MCF 10A (cell line): ENCODE data around the gene MAN2A2. TPM values are rescaled to one million over a fixed set of nuclear protein-coding genes. Genes with fewer than 3 reads are reported as not detected.

Experiments
- BruUV-seq: library from RNA; stranded (reverse); fragments of 400-500 nt; replicated peaks from 2 replicates; lab custom pipeline; 2021; lab: Mats Ljungman, UMichigan
- CTCF ChIA-PET: fragments of 300-600 bp; sonication (Branson Sonifier 250); formaldehyde crosslinking; extraction: SDS; loops from one replicate; lab custom pipeline; 2021; ENCODE audit warnings: antibody characterized with exemption, inconsistent platforms; lab: Yijun Ruan, JAX
- POLR2A ChIA-PET: fragments of 300-600, 350-650 bp; sonication (Branson Sonifier 250); formaldehyde crosslinking; extraction: SDS; loops from one replicate; lab custom pipeline; 2020; ENCODE audit warnings: antibody characterized with exemption, inconsistent platforms; lab: Yijun Ruan, JAX
- DNase-seq: peaks from one replicate; pipeline ENCODE4 v3.0.0-alpha.2; 2018; ENCODE audit not compliant: unreplicated experiment
- H3K27ac Mint-ChIP-seq: one replicate; pipeline ENCODE4 v1.8.0; 2022; ENCODE audit warnings: mild to moderate bottlenecking, low read depth, mixed read lengths; ENCODE audit not compliant: unreplicated experiment
- H3K27me3 Mint-ChIP-seq: one replicate; pipeline ENCODE4 v1.8.0; 2022; ENCODE audit warnings: mixed read lengths; ENCODE audit not compliant: insufficient read depth, unreplicated experiment
- H3K36me3 Mint-ChIP-seq: one replicate; pipeline ENCODE4 v1.8.0; 2022; ENCODE audit warnings: mild to moderate bottlenecking, moderate library complexity, mixed read lengths; ENCODE audit not compliant: insufficient read depth, unreplicated experiment
- H3K4me1 Mint-ChIP-seq: one replicate; pipeline ENCODE4 v1.8.0; 2022; ENCODE audit warnings: mixed read lengths; ENCODE audit not compliant: insufficient read depth, unreplicated experiment
- H3K4me3 Mint-ChIP-seq: one replicate; pipeline ENCODE4 v1.8.0; 2022; ENCODE audit warnings: mild to moderate bottlenecking, moderate library complexity, mixed read lengths; ENCODE audit not compliant: unreplicated experiment
- H3K9me3 Mint-ChIP-seq: one replicate; pipeline ENCODE4 v1.8.0; 2022; ENCODE audit warnings: mixed read lengths; ENCODE audit not compliant: unreplicated experiment
- intact Hi-C: fragments of 100-400 bp; cut with micrococcal nuclease; formaldehyde crosslinking; loops from 2 replicates; pipeline ENCODE4 v1.14.1; 2022
- total RNA-seq: library from RNA; stranded (reverse); gene quantifications from 2 replicates; pipeline ENCODE4 v1.2.3, GENCODE V29; 2022
- TF ChIP-seq, protein P1 (sequence below): fragments of 200-600 bp; IDR thresholded peaks from one replicate; pipeline ENCODE4 v1.8.0; 2022; ENCODE audit warnings: antibody characterized with exemption, mild to moderate bottlenecking; ENCODE audit not compliant: unreplicated experiment

Gene MAN2A2
- total RNA-seq, 1 experiment from 2014 or later: 42.4 TPM

DNA sequence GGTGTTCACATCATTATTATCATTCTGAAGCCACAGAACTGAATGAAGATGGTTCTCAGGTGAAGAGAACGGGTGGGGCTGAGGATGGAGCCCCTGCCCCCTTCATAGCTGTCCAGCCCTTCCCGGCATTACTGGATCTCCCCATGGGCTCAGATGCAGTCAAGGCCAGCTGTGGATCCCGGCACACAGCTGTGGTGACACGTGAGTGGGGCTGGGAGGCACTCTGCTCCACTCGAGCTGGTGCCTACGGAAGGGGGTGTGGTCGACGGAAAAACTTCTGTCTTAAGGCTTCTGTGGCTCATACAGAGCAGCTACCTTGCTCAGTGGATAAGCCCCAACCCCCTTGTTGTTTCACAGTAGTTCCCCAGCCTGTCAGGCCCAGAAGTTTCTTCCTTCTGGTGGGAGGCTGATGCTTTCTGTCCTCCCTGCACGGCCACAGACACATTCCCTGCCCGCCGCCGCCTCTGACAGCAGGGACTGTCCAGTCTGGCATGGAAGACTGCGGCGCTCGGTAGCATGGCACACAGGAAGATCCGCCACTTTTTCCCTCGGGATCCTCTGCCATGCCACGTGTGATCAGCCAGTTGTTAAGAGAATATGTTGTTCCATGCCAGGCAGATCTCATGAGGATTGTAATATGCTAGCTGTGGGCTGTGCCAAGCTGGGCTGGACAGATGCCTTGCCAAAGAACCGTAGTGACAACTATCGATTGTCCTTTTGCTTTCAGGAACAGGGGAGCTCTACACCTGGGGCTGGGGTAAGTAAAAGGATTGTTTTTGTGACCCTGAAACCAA lies 57.4 kb downstream of the MAN2A2 start:
- Mint-ChIP-seq H3K4me3 (no peak overlapping the region), H3K27me3 (no peaks in the 10 kb centered on the region), H3K9me3 (no peaks in the 10 kb centered on the region), H3K4me1 (peaks cover 15% of the 10 kb centered on the region), H3K27ac (no peak overlapping the region), H3K36me3 (peaks cover 24% of the 10 kb centered on the region)
- TF ChIP-seq, protein P1, sequence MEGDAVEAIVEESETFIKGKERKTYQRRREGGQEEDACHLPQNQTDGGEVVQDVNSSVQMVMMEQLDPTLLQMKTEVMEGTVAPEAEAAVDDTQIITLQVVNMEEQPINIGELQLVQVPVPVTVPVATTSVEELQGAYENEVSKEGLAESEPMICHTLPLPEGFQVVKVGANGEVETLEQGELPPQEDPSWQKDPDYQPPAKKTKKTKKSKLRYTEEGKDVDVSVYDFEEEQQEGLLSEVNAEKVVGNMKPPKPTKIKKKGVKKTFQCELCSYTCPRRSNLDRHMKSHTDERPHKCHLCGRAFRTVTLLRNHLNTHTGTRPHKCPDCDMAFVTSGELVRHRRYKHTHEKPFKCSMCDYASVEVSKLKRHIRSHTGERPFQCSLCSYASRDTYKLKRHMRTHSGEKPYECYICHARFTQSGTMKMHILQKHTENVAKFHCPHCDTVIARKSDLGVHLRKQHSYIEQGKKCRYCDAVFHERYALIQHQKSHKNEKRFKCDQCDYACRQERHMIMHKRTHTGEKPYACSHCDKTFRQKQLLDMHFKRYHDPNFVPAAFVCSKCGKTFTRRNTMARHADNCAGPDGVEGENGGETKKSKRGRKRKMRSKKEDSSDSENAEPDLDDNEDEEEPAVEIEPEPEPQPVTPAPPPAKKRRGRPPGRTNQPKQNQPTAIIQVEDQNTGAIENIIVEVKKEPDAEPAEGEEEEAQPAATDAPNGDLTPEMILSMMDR: no peak
- intact Hi-C loops: no loop called here
- no TSS peak for BruUV-seq
- ChIA-PET CTCF (interaction anchor here (0.6 to 8.4 kb wide), 8 partner anchors 10 to 312 kb away, joined by 3 to 105 read pairs (median 6); no protein-coding TSS in a partner anchor), POLR2A (no interaction called here)
- no peak for DNase-seq

DNA sequence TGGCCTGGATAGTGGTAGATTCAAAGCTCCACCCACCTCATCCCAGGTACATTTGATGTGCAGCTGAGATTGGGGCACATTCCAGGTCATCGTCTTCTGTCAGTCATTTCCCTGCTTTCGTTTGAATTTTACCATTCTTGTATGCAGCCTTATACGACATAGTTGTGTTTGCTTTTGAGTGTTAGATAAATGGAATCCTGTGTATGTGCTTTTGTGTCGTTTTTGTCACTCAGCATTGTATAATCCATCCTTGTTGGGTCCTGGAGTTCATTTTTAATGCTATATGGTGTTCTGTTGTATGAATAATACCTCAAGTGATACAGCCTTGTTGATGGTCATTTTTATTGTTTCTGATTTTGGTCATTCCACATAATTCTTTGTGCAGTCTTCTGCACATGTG lies 58.9 kb downstream of the MAN2A2 start:
- no peak for DNase-seq
- no TSS peak for BruUV-seq
- H3K9me3 Mint-ChIP-seq: no peaks in the 10 kb centered on the region
- H3K27me3 Mint-ChIP-seq: no peaks in the 10 kb centered on the region
- peaks cover 15% of the 10 kb centered on the region for H3K4me1 Mint-ChIP-seq
- TF ChIP-seq, protein P1: no peak
- ChIA-PET POLR2A (no interaction called here), CTCF (interaction anchor here (2.5 kb wide), 1 partner anchor 310 kb away, joined by 8 read pairs; no protein-coding TSS in a partner anchor)
- intact Hi-C loops: no loop called here
- H3K4me3 Mint-ChIP-seq: no peak overlapping the region
- peaks cover 38% of the 10 kb centered on the region for H3K36me3 Mint-ChIP-seq
- H3K27ac Mint-ChIP-seq: no peak overlapping the region

DNA sequence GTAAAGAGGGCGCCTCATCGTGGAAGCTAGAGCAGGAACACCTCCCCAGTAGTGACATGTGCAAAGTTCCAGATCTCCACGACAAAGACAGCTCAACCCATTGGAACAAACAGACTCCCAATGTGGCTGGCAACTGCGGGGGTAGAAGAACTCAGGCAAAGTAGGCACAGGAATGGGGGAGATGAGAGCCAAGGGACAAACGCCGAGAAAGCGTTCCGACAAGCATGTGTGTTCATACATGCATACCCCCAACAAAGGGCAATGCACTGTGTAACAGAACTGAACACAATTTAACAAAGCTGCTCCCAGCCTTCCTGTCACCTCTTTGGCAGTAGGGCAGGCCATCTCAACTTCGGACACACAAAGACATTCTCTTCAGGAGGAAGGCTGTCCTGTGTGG lies 63.2 kb downstream of the MAN2A2 start:
- intact Hi-C loops: no loop called here
- H3K4me3 Mint-ChIP-seq: no peak overlapping the region
- H3K27ac Mint-ChIP-seq: peak overlapping the region; percentile 66
- TSS peak; percentile 85 for BruUV-seq
- ChIA-PET CTCF (interaction anchor here (0.8 to 3.5 kb wide), 4 partner anchors 9 to 88 kb away, joined by 3 to 36 read pairs (median 4); partner anchors contain the start of gene UNC45A), POLR2A (interaction anchor here (0.6 to 1.6 kb wide), 5 partner anchors 9 to 23 kb away, joined by 3 to 8 read pairs (median 3); partner anchors contain the start of gene RCCD1)
- DNase-seq: no peak
- H3K9me3 Mint-ChIP-seq: no peaks in the 10 kb centered on the region
- TF ChIP-seq, protein P1: no peak
- H3K27me3 Mint-ChIP-seq: no peaks in the 10 kb centered on the region
- peaks cover 46% of the 10 kb centered on the region for H3K36me3 Mint-ChIP-seq
- H3K4me1 Mint-ChIP-seq: peaks cover 5% of the 10 kb centered on the region

DNA sequence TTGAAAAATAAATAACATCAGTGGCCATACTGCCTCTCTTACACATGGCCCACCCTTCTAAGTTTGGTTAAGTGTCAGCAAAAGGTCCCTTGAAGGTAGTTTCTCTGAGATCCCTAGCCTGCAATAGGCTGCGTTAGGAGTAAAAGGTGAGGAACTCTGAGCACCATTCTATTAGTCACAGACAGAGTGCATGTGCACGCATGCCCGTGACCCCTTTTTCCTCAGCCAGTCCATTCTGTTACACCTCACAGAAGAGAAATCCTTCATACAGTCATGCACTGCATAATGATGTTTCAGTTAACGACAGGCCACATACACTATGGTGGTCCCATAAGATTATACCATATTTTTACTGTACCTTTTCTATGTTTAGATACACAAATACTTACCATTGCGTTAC lies 64.1 kb downstream of the MAN2A2 start:
- CTCF ChIA-PET: interaction anchor here (0.8 to 3.5 kb wide), 3 partner anchors 10 to 87 kb away, joined by 4 to 36 read pairs (median 5); partner anchors contain the start of gene UNC45A
- H3K4me3 Mint-ChIP-seq: no peak overlapping the region
- no peaks in the 10 kb centered on the region for H3K9me3 Mint-ChIP-seq
- H3K27ac Mint-ChIP-seq: no peak overlapping the region
- peaks cover 5% of the 10 kb centered on the region for H3K4me1 Mint-ChIP-seq
- H3K36me3 Mint-ChIP-seq: peaks cover 47% of the 10 kb centered on the region
- no peak for DNase-seq
- no TSS peak for BruUV-seq
- POLR2A ChIA-PET: interaction anchor here (1.1 to 1.6 kb wide), 4 partner anchors 9 to 13 kb away, joined by 3 to 8 read pairs (median 4); partner anchors contain the start of gene RCCD1
- TF ChIP-seq, protein P1: no peak
- no peaks in the 10 kb centered on the region for H3K27me3 Mint-ChIP-seq
- intact Hi-C loops: no loop called here
